Measurements from ENCODE around the gene EXOC8.

Gene EXOC8, protein sequence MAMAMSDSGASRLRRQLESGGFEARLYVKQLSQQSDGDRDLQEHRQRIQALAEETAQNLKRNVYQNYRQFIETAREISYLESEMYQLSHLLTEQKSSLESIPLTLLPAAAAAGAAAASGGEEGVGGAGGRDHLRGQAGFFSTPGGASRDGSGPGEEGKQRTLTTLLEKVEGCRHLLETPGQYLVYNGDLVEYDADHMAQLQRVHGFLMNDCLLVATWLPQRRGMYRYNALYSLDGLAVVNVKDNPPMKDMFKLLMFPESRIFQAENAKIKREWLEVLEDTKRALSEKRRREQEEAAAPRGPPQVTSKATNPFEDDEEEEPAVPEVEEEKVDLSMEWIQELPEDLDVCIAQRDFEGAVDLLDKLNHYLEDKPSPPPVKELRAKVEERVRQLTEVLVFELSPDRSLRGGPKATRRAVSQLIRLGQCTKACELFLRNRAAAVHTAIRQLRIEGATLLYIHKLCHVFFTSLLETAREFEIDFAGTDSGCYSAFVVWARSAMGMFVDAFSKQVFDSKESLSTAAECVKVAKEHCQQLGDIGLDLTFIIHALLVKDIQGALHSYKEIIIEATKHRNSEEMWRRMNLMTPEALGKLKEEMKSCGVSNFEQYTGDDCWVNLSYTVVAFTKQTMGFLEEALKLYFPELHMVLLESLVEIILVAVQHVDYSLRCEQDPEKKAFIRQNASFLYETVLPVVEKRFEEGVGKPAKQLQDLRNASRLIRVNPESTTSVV

GRCh38 chr1:231337472-231338269 is at the start of gene EXOC8:
Gene EXOC8 (minus strand): TSS chr1:231337852. CDS start chr1:231337745, 107 bp downstream.
- peak; percentile 91 to 95 for DNase-seq

DNA sequence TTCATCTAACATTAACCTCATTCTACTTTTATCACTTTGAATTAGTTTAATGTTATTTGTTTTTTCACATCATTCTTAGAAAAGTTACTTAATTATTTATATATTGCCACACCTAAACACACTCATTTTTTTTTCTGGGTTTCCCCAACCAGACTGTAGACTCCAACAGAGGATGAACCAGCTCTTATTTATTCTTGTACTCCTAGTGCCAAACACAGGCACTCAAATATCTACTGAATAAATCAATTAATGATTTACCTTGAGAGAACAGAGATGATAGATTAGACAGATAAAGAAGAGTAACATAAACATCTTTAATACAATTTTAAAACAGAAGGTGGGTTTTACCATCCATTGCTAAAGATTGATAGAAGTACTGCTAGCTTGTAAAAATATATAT is 48.8 kb upstream of the EXOC8 start:
- DNase-seq: no peak

DNA sequence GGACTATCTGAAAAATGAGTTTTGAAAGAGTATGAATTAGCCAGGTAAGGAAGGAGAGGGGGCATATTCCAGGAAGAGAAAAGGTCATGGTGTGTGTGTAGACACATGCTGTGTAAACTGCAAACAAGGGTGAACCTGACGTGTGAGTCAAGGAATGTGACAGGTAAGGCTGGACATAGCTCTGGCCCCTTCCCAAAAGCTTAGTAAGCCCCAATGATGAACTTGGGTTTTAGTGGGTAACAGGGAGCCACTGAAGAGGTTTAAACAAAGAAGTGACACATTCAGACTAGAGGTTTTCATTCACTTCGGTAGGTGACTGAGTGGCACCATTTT is 47.7 kb upstream of the EXOC8 start:
- no peak for DNase-seq

DNA sequence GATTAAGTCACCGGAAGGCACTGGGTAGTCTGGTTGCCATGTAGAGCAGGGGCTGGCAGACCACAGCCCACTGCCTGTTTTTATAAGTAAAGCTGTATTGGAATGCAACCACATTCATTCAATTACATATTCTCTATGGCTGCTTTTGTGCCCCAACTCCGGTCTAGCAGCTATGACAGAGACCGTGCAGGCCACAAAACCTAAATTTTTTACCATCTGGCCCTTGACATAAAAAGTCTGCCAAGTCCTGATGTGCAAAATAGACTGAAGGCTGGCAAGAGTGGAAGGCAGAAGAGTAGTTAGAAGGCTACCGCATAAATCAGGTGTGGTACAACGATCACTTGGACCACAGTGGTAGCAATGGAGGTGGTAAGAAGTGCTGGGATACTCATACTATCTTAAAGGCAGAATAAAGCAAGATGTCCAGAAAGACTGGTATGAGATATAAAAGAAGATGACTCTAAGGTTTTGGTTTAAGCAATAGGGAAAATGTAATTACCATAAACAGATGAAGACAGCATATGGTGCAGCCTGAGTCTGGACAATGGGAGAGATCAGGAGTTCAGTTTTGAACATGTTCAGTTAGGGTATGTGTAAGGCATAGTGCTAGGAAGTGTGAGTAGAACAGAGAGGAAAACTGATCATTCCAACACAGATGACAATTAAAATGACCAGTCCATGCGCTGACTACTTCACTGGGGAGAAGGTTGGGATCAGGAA is 47.2 kb upstream of the EXOC8 start:
- DNase-seq: no peak

- DNase-seq: no peak
These were observed 45.7 kb upstream of the EXOC8 start for GRCh38 chr1:231383159-231383860.

DNA sequence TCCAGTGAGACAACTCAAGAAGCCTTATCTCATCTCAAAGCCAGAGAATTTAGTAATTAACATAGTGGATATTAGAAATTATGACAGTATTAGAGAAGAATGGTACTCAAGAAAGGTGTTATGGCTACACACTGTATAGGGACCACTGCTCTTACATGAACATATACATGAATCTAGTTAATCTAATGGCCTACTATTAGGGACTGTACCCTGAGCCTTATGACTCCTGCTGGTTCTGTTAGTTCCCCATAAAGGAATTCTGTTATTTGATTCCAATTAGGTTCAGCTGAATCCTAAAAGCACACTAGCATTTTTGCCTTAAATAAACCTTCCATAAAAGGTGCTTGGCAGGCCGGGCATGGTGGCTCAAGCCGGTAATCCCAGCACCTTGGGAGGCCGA is 44.8 kb upstream of the EXOC8 start:
- no peak for DNase-seq

DNA sequence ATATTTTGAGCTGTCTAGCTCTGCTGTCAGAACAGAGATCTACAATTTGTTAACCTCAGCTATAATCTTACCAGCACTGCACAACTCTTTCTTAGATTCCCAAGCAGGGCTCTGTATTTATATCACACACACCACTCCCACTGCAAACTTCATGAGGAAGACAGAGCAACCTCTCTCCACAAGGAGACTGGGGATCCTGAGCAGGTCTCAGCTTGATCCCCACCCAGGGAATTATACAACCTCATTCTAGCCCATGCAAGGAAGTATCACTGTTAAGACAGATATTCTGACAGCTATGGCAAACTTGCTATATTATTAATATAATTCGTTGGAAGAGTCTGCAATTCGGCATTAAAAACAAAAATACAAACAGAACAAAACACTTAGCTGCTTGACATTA is 44.1 kb upstream of the EXOC8 start:
- DNase-seq: no peak

GRCh38 chr1:231376875-231377549 is 39.4 kb upstream of the EXOC8 start:
- DNase-seq: no peak

- DNase-seq: no peak
These were observed 38.4 kb upstream of the EXOC8 start for GRCh38 chr1:231376101-231376500.

DNA sequence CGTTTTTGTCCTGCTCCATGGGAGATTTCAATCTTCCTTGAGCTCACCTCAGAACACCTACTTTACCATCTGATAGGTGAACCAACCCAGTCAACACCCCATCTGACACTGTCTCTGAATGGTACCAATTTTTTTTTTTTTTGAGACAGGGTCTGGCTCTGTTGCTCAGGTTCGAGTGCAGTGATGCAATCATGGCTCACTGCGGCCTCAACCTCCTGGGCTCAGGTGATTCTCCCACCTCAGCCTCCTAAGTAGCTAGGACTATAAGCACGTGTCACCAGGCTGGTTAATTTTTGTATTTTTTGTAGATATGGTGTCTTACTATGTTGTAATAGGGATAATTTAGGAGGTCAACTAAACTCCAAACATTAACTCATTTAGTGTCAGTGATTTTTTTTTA is 36.7 kb upstream of the EXOC8 start:
- DNase-seq: no peak

- no peak for DNase-seq
These were observed 34.8 kb upstream of the EXOC8 start for GRCh38 chr1:231372501-231372900.

DNA sequence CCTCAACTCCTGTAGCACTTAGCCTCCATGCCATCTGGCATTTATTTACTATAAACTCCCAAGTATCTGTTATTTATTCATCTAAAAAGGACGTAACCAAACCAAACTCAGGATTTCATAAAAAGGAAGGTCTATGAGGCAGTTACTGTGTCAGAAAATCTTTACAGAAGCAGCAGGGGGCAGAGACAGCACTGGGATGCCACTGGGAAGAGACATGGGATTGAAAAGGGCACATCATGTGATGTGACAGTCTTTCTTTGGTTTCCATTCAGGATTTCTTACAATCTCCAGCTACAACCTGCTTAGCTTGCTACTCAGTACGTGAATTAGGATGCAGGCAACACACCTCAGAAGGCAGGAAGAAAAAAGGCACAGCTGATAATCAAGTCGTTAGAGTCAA is 31.6 kb upstream of the EXOC8 start:
- no peak for DNase-seq

DNA sequence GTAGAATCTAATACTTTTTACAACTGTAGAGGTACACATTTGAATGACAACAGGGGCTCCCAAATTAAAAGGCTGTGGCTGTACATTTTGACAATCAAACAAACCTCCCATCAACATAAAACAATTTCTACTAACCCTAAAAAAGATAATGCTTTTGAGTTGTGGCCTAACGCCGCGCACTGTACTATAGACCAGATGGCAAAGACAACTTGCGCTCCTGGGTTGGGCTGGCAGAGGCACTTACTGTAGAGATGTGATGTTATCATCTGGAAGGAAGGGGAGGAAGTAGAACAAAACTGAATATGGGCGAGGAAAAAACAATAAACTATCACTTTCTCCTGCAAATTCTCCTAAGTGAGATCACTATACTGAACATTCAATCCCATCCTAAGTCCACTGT is 26.5 kb upstream of the EXOC8 start:
- DNase-seq: no peak

- DNase-seq: no peak
These were observed 26.0 kb upstream of the EXOC8 start for GRCh38 chr1:231363624-231364023.

DNA sequence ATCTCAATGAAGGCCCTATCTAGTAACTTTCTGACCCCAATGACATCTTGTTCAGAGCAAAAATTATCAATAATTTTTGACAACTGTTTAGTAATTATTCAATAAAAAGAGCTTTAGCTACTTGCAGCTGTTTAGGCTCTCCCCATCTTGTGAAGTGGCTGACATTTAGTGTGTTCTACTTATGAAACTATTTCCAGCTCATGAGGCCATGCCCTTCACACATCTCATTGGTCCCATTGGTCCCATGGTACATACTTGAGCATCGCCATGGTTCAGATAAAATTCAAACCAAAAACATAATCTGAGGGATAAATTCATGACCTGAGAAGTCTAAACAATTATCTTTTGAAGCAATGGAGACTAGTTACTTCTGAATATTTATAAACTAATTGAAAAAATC is 24.7 kb upstream of the EXOC8 start:
- DNase-seq: no peak

DNA sequence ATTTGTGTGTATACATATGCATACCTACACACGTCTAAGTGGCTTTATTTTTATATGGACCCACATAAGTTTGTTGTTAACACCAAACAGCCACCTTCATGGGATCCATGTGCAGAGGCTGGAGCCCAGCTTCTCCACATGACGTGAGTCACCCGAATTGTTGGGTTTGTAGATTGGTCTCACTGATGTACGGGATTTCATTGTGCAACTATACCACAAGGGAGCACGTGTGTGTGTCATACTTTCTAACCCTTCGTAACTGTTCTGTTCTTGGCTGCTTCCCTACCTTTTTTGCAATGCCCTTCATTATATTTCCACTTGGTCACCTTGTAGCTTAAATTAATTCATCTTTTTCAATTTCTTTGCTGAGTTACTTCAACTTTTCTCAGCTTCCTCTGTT is 21.5 kb upstream of the EXOC8 start:
- no peak for DNase-seq

GRCh38 chr1:231357831-231358354 is 20.2 kb upstream of the EXOC8 start:
- DNase-seq: peak; percentile 20 to 46

GRCh38 chr1:231357187-231357772 is 19.6 kb upstream of the EXOC8 start:
- no peak for DNase-seq

- no peak for DNase-seq
These were observed 17.5 kb upstream of the EXOC8 start for GRCh38 chr1:231355171-231355570.

- DNase-seq: no peak
These were observed 16.8 kb upstream of the EXOC8 start for GRCh38 chr1:231354330-231355020.
